Neural progenitor cell (in vitro differentiated cells): ENCODE measurements around the gene OTOP2. TPM values are rescaled to one million over a fixed set of nuclear protein-coding genes. Genes with fewer than 3 reads are reported as not detected.
A peak's percentile ranks its signal among the peaks of the same experiment; 100 is the strongest.

ENCODE experiments used
- DNase-seq: peaks from one replicate; pipeline ENCODE4 v3.0.0-alpha.2; 2016; ENCODE audit warnings: low spot score
- H2AFZ ChIP-seq: fragments of 200-600 bp; sonication (generic); replicated peaks from 2 replicates; pipeline ENCODE4 v1.6.1; 2016; ENCODE audit warnings: antibody characterized with exemption
- H3F3A ChIP-seq: fragments of 200-600 bp; sonication (generic); 2 replicates; pipeline ENCODE4 v1.6.1; 2016; ENCODE audit warnings: antibody characterized with exemption, low read depth
- H3K27ac ChIP-seq: fragments of 200-600 bp; sonication (generic); 2 replicates; pipeline ENCODE4 v1.5.1; 2016; ENCODE audit warnings: mild to moderate bottlenecking
- H3K27me3 ChIP-seq: fragments of 200-600 bp; sonication (generic); 2 replicates; pipeline ENCODE4 v1.6.1; 2016; ENCODE audit warnings: mild to moderate bottlenecking, moderate library complexity
- H3K36me3 ChIP-seq: fragments of 200-600 bp; sonication (generic); 2 replicates; pipeline ENCODE4 v1.5.1; 2016
- H3K4me1 ChIP-seq: fragments of 200-600 bp; sonication (generic); 2 replicates; pipeline ENCODE4 v1.6.1; 2016; ENCODE audit warnings: mixed run types
- H3K4me2 ChIP-seq: fragments of 200-600 bp; sonication (generic); 2 replicates; pipeline ENCODE4 v1.6.1; 2016
- H3K4me3 ChIP-seq: fragments of 200-600 bp; sonication (generic); 2 replicates; pipeline ENCODE4 v1.5.1; 2016
- H3K79me2 ChIP-seq: fragments of 200-600 bp; sonication (generic); 2 replicates; pipeline ENCODE4 v1.6.1; 2016; ENCODE audit warnings: low read depth
- H3K9ac ChIP-seq: fragments of 200-600 bp; sonication (generic); 2 replicates; pipeline ENCODE4 v1.6.1; 2016
- H3K9me3 ChIP-seq: fragments of 200-600 bp; sonication (generic); 2 replicates; pipeline ENCODE4 v1.5.1; 2016; ENCODE audit warnings: low read depth
- H4K20me1 ChIP-seq: fragments of 200-600 bp; sonication (generic); 2 replicates; pipeline ENCODE4 v1.6.1; 2016; ENCODE audit warnings: low read depth
- H3K27ac Mint-ChIP-seq: 3 replicates; pipeline ENCODE4 v1.8.0; 2021; ENCODE audit warnings: mixed read lengths
- H3K27me3 Mint-ChIP-seq: 2 replicates; pipeline ENCODE4 v1.8.0; 2022; ENCODE audit warnings: low read depth, mild to moderate bottlenecking, inconsistent platforms, moderate library complexity, mixed read lengths; ENCODE audit not compliant: insufficient read depth
- H3K36me3 Mint-ChIP-seq: 3 replicates; pipeline ENCODE4 v1.8.0; 2021; ENCODE audit warnings: mixed read lengths
- H3K4me1 Mint-ChIP-seq: 3 replicates; pipeline ENCODE4 v1.8.0; 2021; ENCODE audit warnings: mixed read lengths
- H3K4me3 Mint-ChIP-seq: 3 replicates; pipeline ENCODE4 v1.8.0; 2021; ENCODE audit warnings: mild to moderate bottlenecking, moderate library complexity, mixed read lengths
- H3K9me3 Mint-ChIP-seq: 3 replicates; pipeline ENCODE4 v1.8.0; 2020; ENCODE audit warnings: mixed read lengths
- CTCF ChIP-seq: fragments of 200-600 bp; sonication (generic); IDR thresholded peaks from 2 replicates; pipeline ENCODE4 v1.5.1; 2017; ENCODE audit warnings: antibody characterized with exemption, mild to moderate bottlenecking
- EZH2 ChIP-seq: fragments of 200-600 bp; sonication (generic); IDR thresholded peaks from 2 replicates; pipeline ENCODE4 v1.6.1; 2017; ENCODE audit warnings: antibody characterized with exemption, mild to moderate bottlenecking, moderate library complexity
- EZH2phosphoT487 ChIP-seq: fragments of 200-600 bp; sonication (generic); IDR thresholded peaks from 2 replicates; pipeline ENCODE4 v1.6.1; 2017; ENCODE audit warnings: antibody characterized with exemption
- total RNA-seq: library from RNA; depleted of rRNA; stranded (reverse); fragments of >200 nt; gene quantifications from 2 replicates; pipeline ENCODE4 v1.2.3, GENCODE V29; 2015; ENCODE audit warnings: low replicate concordance

The OTOP2 gene
- total RNA-seq, 1 donor from 2014 or later, result not detected

GRCh38 chr17:74916851-74917199 lies 7.2 kb upstream of the OTOP2 start:
- H3K27ac ChIP-seq, result no peak overlapping the region
- Mint-ChIP-seq H3K27me3 (peaks cover 23% of the 10 kb centered on the region), H3K27ac (peak overlapping the region; percentile 79), H3K4me1 (peaks cover 19% of the 10 kb centered on the region), H3K36me3 (no peaks in the 10 kb centered on the region), H3K4me3 (peak overlapping the region; percentile 30), H3K9me3 (peaks cover 6% of the 10 kb centered on the region)
- no peak overlapping the region for H2AFZ ChIP-seq
- no peaks in the 10 kb centered on the region for H3K79me2 ChIP-seq
- no peak overlapping the region for H3K9ac ChIP-seq
- H3K4me1 ChIP-seq, result no peaks in the 10 kb centered on the region
- no peak overlapping the region for H3K4me3 ChIP-seq
- no peaks in the 10 kb centered on the region for H3K9me3 ChIP-seq
- no peak for DNase-seq
- H4K20me1 ChIP-seq, result no peaks in the 10 kb centered on the region
- H3F3A ChIP-seq, result no peaks in the 10 kb centered on the region
- H3K36me3 ChIP-seq, result no peaks in the 10 kb centered on the region
- TF ChIP-seq EZH2, result no peak
- no peak for TF ChIP-seq EZH2phosphoT487
- TF ChIP-seq CTCF, result no peak
- H3K27me3 ChIP-seq, result peaks cover 6% of the 10 kb centered on the region
- H3K4me2 ChIP-seq, result no peak overlapping the region

- no peak overlapping the region for H3K4me3 ChIP-seq
- TF ChIP-seq EZH2 (no peak), CTCF (no peak), EZH2phosphoT487 (no peak)
- peaks cover 6% of the 10 kb centered on the region for H3K9me3 Mint-ChIP-seq
These were observed 6.6 kb upstream of the OTOP2 start for GRCh38 chr17:74917430-74917829.

DNA sequence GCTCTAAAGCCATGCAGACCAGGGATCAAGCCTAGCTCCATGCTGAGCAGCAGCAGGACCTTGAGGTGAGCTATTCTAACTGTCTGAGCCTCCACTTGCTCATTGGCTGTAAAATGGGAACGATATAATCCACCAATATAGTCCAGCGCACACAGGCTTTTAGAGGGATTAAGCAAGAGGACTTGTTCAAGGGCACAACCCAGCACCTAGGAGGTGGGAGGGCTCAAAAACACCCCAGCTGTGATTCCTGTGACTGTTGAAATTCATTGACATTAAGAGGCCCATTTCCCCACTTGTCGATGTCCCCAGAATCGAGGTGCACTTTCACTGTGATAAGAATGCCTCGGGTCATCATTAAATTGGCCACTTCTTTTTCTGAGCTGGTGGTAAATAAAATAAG lies 5.2 kb upstream of the OTOP2 start:
- TF ChIP-seq CTCF, result no peak
- no peak for TF ChIP-seq EZH2phosphoT487
- TF ChIP-seq EZH2, result no peak
- peaks cover 28% of the 10 kb centered on the region for H3K27me3 Mint-ChIP-seq
- Histone ChIP-seq H3K9ac (no peak overlapping the region), H3K4me1 (peaks cover 12% of the 10 kb centered on the region), H3K4me3 (no peak overlapping the region), H2AFZ (no peak overlapping the region), H3K36me3 (no peaks in the 10 kb centered on the region), H3K27me3 (peaks cover 26% of the 10 kb centered on the region), H3K9me3 (no peaks in the 10 kb centered on the region), H3K27ac (no peak overlapping the region), H4K20me1 (no peaks in the 10 kb centered on the region), H3K79me2 (no peaks in the 10 kb centered on the region), H3K4me2 (no peak overlapping the region), H3F3A (no peaks in the 10 kb centered on the region)
- peaks cover 23% of the 10 kb centered on the region for H3K4me1 Mint-ChIP-seq
- no peaks in the 10 kb centered on the region for H3K9me3 Mint-ChIP-seq
- no peak overlapping the region for H3K4me3 Mint-ChIP-seq
- no peaks in the 10 kb centered on the region for H3K36me3 Mint-ChIP-seq
- H3K27ac Mint-ChIP-seq, result no peak overlapping the region
- no peak for DNase-seq

More at GRCh38 chr17:74917430-74917829, 6.6 kb upstream of the OTOP2 start:
- H2AFZ ChIP-seq, result no peak overlapping the region
- Mint-ChIP-seq H3K27me3 (peaks cover 24% of the 10 kb centered on the region), H3K4me1 (peaks cover 19% of the 10 kb centered on the region), H3K36me3 (no peaks in the 10 kb centered on the region), H3K4me3 (no peak overlapping the region), H3K27ac (no peak overlapping the region)
- no peaks in the 10 kb centered on the region for H3F3A ChIP-seq
- no peak overlapping the region for H3K4me2 ChIP-seq
- no peak overlapping the region for H3K27ac ChIP-seq
- H3K9ac ChIP-seq, result no peak overlapping the region
- H3K4me1 ChIP-seq, result peaks cover 3% of the 10 kb centered on the region
- no peak for DNase-seq
- no peaks in the 10 kb centered on the region for H3K9me3 ChIP-seq
- H3K27me3 ChIP-seq, result peaks cover 12% of the 10 kb centered on the region
- H4K20me1 ChIP-seq, result no peaks in the 10 kb centered on the region
- H3K79me2 ChIP-seq, result no peaks in the 10 kb centered on the region
- no peaks in the 10 kb centered on the region for H3K36me3 ChIP-seq
